Activated CD8-positive, alpha-beta T cell treated with anti-CD3 and anti-CD28 coated beads for 36 hours (primary cell): ENCODE results near the gene TPM3. TPM values are rescaled to one million over a fixed set of nuclear protein-coding genes. Genes with fewer than 3 reads are reported as not detected.

ENCODE experiments used
- ATAC-seq: fragments of 200-7000 bp; cut with Tn5 transposase; one replicate; pipeline ENCODE4 v1.10.0; 2021; ENCODE audit warnings: mild to moderate bottlenecking, moderate library complexity
- CTCF ChIA-PET: fragments of 350-600 bp; sonication (Branson Sonifier 250); formaldehyde crosslinking; loops from one replicate; lab custom pipeline; 2021; ENCODE audit warnings: antibody characterized with exemption; lab: Charles Lee
- POLR2A ChIA-PET: fragments of 350-600 bp; sonication (Branson Sonifier 250); formaldehyde crosslinking; loops from one replicate; lab custom pipeline; 2021; ENCODE audit warnings: antibody characterized with exemption; lab: Charles Lee
- DNase-seq: peaks from one replicate; pipeline ENCODE4 v3.0.0-alpha.2; 2020
- H3K27ac Mint-ChIP-seq: one replicate; pipeline ENCODE4 v1.8.0; 2021; ENCODE audit warnings: mild to moderate bottlenecking, mixed read lengths
- H3K27me3 Mint-ChIP-seq: one replicate; pipeline ENCODE4 v1.8.0; 2021; ENCODE audit warnings: mixed read lengths
- H3K36me3 Mint-ChIP-seq: one replicate; pipeline ENCODE4 v1.8.0; 2021; ENCODE audit warnings: low read depth, mixed read lengths
- H3K4me1 Mint-ChIP-seq: one replicate; pipeline ENCODE4 v1.8.0; 2021; ENCODE audit warnings: low read depth, mixed read lengths
- H3K4me3 Mint-ChIP-seq: one replicate; pipeline ENCODE4 v1.8.0; 2021; ENCODE audit warnings: mild to moderate bottlenecking, moderate library complexity, mixed read lengths
- H3K9me3 Mint-ChIP-seq: one replicate; pipeline ENCODE4 v1.8.0; 2021; ENCODE audit warnings: mixed read lengths
- CTCF ChIP-seq: fragments of 200-600 bp; IDR thresholded peaks from one replicate; pipeline ENCODE4 v1.8.0; 2022; ENCODE audit warnings: antibody characterized with exemption, mild to moderate bottlenecking
- intact Hi-C: fragments of 100-400 bp; cut with micrococcal nuclease; formaldehyde crosslinking; loops from one replicate; pipeline ENCODE4 v1.10.0; 2022
- total RNA-seq, 2 experiments: library from RNA; stranded (reverse); gene quantifications; one replicate each; pipeline ENCODE4 v1.2.3, GENCODE V29; 2021

Gene TPM3
- total RNA-seq, 2 experiments from 2014 or later, result 591 to 597 TPM

GRCh38 chr1:154199563-154199879, 7.6 kb upstream of the TPM3 start:
- Mint-ChIP-seq H3K9me3 (no peaks in the 10 kb centered on the region), H3K36me3 (no peaks in the 10 kb centered on the region), H3K4me3 (no peak overlapping the region), H3K4me1 (no peaks in the 10 kb centered on the region), H3K27ac (no peak overlapping the region), H3K27me3 (no peaks in the 10 kb centered on the region)
- intact Hi-C loops, result loop anchor here (5.0 kb wide), 1 partner anchor 73 kb away; the partner anchor contains the start of gene HAX1
- DNase-seq (no peak), ATAC-seq (peak; percentile 13)
- TF ChIP-seq CTCF, result no peak
- POLR2A ChIA-PET, result interaction anchor here (1.0 to 1.2 kb wide), 3 partner anchors 65 to 72 kb away, joined by 3 to 4 read pairs (median 3); no protein-coding TSS in a partner anchor
- CTCF ChIA-PET, result interaction anchor here (0.6 to 3.8 kb wide), 27 partner anchors 8 to 204 kb away, joined by 3 to 38 read pairs (median 4); partner anchors contain the start of gene HAX1

- Mint-ChIP-seq H3K27me3 (peaks cover 3% of the 10 kb centered on the region), H3K9me3 (no peaks in the 10 kb centered on the region), H3K4me3 (no peak overlapping the region), H3K4me1 (no peaks in the 10 kb centered on the region), H3K36me3 (no peaks in the 10 kb centered on the region), H3K27ac (no peak overlapping the region)
- ChIA-PET POLR2A (interaction anchor here (0.9 to 1.2 kb wide), 4 partner anchors 8 to 73 kb away, joined by 3 to 4 read pairs (median 3); no protein-coding TSS in a partner anchor), CTCF (interaction anchor here (0.6 to 3.8 kb wide), 28 partner anchors 8 to 205 kb away, joined by 3 to 38 read pairs (median 4); partner anchors contain the start of gene HAX1)
- intact Hi-C loops, result loop anchor here (5.0 kb wide), 1 partner anchor 73 kb away; the partner anchor contains the start of gene HAX1
- DNase-seq (peak; percentile 65), ATAC-seq (peak; percentile 82)
- TF ChIP-seq CTCF, result peak; percentile 69
These were observed 7.1 kb upstream of the TPM3 start for GRCh38 chr1:154198756-154199562.

- ATAC-seq (no peak), DNase-seq (no peak)
- intact Hi-C loops, result no loop called here
- Mint-ChIP-seq H3K27me3 (peaks cover 16% of the 10 kb centered on the region), H3K36me3 (no peaks in the 10 kb centered on the region), H3K9me3 (no peaks in the 10 kb centered on the region), H3K27ac (no peak overlapping the region), H3K4me3 (no peak overlapping the region), H3K4me1 (peaks cover 5% of the 10 kb centered on the region)
- POLR2A ChIA-PET, result interaction anchor here (0.5 kb wide), 1 partner anchor 103 kb away, joined by 3 read pairs; no protein-coding TSS in a partner anchor
- TF ChIP-seq CTCF, result no peak
- CTCF ChIA-PET, result interaction anchor here (0.7 to 1.5 kb wide), 3 partner anchors 8 to 141 kb away, joined by 3 to 5 read pairs (median 4); no protein-coding TSS in a partner anchor
These were observed 1.9 kb upstream of the TPM3 start for GRCh38 chr1:154193821-154194220.

GRCh38 chr1:154192476-154192875, 576 bp upstream of the TPM3 start:
- intact Hi-C loops, result no loop called here
- Mint-ChIP-seq H3K27ac (no peak overlapping the region), H3K4me1 (peaks cover 5% of the 10 kb centered on the region), H3K4me3 (no peak overlapping the region), H3K27me3 (peaks cover 16% of the 10 kb centered on the region), H3K36me3 (no peaks in the 10 kb centered on the region), H3K9me3 (no peaks in the 10 kb centered on the region)
- ATAC-seq, result no peak
- no peak for DNase-seq
- ChIA-PET POLR2A (interaction anchor here (0.6 to 2.0 kb wide), 7 partner anchors 11 to 215 kb away, joined by 3 to 7 read pairs (median 3); partner anchors contain the start of genes JTB and UBAP2L), CTCF (interaction anchor here (1.0 to 1.4 kb wide), 4 partner anchors 71 to 143 kb away, joined by 3 to 7 read pairs (median 4); no protein-coding TSS in a partner anchor)
- TF ChIP-seq CTCF, result no peak
